Hippocampal formation (tissue), 2 donors: Measurements from ENCODE around the gene OLFML1.
A peak's percentile ranks its signal among the peaks of the same experiment; 100 is the strongest.

Source experiments
- DNase-seq, 2 donors: peaks; one replicate each; lab custom pipeline; 2025; lab: John Stamatoyannopoulos, UW

Gene OLFML1

GRCh38 chr11:7480113-7480512 is 5.2 kb upstream of the OLFML1 start:
- no peak for DNase-seq

DNA sequence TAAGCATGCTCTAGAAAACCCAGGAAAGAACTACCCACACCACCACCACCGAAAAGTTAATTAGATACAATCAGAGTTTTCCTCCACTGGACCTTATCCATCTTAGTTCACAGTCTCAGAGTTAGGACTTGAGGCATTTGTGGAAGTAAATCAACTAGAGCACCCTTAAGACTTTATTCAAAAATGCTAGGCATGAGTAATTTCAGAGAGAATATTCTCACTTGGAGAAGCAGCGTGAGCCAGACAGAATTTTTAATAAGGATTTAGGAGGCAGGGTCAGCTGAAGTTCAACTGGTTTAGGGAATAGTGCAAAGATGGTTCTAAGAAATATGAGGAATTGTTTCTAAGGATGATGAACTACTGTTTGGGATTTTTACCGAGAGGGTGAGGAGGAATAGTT is 1.2 kb upstream of the OLFML1 start:
- DNase-seq = no peak

- no peak for DNase-seq
Measured at GRCh38 chr11:7484645-7485044, 661 bp upstream of the OLFML1 start.

DNA sequence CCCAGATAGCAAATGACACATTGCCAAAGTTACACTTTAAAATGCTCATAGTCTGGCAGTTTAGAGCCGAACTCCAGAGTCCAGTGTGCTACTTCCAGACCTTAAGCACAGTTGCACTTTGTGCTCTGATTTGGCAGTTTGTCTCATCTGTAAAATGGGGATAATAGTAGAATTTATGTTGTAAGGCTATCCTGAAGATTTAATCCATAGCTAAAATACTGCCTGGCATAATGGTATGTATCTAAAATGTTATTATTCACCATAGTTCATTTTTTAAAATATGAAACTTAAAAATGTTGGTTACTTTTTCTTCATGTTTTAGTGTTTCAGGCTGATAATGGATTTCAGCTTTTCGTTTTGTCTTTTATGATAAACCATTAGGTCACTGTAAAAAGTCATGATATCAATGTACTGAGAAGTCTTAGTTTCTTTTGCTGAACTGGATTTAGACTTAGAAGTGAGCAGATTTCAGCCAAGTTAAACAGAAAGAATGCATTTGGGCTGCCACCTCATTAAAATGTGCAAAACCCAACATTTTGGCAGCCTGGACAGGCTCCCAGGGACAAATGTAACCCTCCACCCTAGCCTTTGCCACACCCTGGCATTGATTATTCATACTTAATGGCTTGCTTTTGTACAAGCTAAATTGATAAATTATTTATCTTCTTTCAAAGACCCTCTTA is 933 bp downstream of the OLFML1 start:
- DNase-seq = no peak

DNA sequence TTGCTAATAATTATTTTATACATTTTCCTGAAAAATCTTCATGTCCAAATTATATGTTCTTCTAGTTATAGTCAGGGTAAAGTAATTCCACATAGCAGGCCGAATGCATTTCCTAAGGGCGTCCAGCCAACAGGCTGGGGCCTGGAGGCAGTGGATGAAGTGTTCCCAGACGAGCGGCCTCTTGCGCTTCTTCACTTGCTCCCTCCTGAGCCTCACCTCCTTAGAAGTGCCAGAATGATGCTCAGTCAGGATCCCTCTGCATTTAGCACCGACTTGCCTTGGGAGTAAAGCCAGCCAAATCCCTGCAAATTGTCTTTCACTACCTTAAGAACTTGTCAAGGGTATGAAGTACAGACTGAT is 1.5 kb downstream of the OLFML1 start:
- DNase-seq = no peak

GRCh38 chr11:7487360-7487759 is 2.1 kb downstream of the OLFML1 start:
- DNase-seq = no peak

DNA sequence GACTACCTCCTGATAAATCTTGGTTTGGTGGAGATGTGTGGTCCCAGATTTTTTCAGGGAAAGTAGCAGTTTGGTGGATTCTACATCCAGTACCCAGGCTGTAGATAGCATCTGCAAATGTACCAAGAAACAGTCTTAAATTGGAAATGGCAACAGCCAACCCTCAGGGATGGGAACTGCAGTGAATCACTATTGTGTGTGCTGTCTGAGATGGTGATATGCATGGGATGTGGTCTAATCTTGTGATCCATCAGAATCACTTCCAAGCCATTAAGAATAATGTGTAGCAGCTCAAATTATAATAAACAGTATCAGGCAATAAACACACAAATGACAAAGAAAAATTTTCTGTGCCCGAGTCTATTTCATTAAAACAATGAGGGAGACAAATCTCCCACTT is 3.4 kb downstream of the OLFML1 start:
- no peak for DNase-seq

DNA sequence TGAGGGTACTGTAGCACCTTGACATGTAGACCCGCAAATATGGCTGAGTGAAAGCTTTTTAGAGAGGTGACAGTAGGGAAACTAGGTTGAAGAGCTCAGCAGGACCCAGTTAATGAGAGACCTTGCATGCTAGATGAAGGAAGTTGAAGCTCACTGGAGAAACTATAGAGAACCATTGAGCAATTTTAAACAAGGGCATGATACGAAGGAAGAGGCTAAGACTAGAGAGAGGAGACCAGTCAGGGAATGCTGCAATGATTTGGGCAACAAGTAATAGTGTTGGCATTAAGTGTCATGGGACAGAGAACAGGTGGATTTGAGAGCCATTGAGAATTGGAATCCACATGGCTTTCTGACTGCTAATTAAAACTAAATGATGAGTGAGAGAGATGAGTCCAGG is 4.1 kb downstream of the OLFML1 start:
- no peak for DNase-seq

- DNase-seq = no peak
Measured at GRCh38 chr11:7490054-7490453, 4.7 kb downstream of the OLFML1 start.

GRCh38 chr11:7490535-7490934 is 5.2 kb downstream of the OLFML1 start:
- DNase-seq = no peak

DNA sequence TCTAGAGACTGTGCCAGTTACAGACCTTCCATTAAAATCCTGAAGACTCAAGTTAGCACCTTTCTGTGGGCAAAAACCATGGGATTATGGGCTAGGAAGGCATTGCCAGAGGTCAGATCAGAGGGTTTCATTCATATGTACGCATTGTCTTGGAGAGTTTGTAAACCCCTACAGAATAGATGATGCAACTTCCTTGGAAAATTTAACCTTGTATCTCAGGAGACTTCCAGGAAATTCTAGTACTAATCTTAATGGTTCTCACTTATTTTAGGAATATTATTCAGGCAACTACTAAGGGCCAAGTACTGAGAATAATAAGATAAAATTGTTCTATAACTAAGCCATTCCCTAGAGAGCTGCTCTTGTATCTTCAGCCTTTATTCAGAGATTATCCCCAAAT is 6.9 kb downstream of the OLFML1 start:
- DNase-seq = no peak

DNA sequence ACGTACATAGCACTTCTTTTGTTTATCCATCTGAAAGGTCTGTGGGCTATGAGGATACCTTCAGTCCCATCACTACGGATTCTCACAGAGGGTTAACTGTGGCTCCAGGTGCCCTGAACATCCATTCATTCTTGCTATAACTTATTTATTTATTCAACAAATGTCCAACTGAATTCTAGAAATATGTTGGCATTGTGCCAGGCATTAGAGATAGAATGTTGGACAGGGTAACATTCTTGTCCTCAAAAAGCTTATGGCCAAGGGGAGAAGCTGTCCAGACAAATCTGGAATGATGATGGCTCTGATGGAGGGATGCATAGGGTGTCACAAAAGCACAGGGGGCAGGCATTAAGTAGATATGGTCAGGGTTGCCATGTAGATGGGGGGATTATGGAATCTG is 8.4 kb downstream of the OLFML1 start:
- DNase-seq = no peak

GRCh38 chr11:7494086-7494745 is 8.9 kb downstream of the OLFML1 start:
- DNase-seq = no peak

DNA sequence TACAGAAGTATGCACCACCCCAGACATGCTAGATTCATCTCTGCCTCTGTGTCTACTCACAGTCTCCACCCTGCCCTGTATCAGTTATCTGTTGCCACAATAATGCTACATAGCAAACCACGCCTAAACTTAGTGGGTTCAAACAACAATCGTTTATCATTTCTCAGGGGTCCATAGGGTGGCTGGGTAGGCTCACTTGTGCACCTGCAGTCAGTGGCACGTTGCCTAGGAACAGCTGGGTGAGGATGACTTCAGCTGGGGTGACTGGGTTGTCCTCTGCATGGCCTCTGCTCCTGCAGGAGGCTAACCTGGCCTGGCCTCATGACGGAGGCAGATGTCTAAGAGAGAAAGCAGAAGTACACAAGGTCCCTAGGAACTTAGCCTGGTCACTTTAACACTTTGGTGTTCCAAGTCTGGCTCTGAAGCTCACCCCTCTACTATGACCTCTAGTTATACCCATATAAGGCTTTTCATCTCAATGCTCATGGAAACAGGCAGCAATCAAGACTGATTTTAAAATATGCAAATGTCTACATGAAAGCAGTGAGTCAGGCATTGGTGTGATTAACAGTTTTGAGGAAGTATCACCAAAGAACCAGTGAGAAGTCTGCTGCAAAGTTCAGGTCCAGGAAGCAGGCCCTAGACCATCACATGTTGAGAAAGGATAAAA is 10.7 kb downstream of the OLFML1 start:
- DNase-seq = no peak

- no peak for DNase-seq
Measured at GRCh38 chr11:7498193-7498592, 12.9 kb downstream of the OLFML1 start.

- DNase-seq = no peak
Measured at GRCh38 chr11:7499081-7499480, 13.8 kb downstream of the OLFML1 start.

DNA sequence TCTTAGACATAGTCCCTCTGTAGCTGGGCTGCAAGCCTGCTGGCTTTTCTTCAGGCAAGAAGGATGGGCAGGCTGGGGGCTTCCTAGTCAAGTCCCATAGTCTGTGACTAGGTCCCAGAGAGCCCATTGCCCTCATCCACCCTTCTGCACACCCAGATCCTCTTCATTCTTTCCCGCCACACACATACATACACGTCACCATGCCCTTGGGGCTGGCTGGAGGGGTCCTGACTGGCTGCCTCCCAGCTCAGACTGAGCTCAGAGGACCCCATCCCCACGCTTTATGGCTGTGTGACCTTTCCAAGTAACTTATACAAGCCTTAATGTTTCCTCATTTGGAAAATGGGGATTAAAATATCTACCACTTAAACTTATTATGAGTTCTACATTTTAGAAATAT is 14.9 kb downstream of the OLFML1 start:
- no peak for DNase-seq

DNA sequence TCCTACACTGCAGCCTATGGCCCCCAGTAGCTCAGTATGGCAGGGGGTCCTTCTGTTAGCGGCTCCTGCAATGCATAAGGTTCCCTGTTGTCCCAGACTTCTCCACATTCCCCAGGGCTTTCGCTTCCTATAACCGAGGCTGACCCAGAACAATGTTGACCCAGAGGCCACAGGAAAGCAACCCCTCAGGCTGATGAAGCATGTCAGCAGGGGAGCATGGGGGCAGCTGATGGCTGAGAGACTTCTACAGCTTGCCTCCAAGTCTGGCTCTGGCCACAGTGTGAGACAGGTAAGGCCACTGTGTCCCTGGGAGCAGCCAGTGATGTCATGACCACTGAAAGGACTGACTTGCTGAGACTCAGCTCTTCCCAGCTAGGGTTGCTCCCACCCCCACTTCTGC is 15.9 kb downstream of the OLFML1 start:
- no peak for DNase-seq

DNA sequence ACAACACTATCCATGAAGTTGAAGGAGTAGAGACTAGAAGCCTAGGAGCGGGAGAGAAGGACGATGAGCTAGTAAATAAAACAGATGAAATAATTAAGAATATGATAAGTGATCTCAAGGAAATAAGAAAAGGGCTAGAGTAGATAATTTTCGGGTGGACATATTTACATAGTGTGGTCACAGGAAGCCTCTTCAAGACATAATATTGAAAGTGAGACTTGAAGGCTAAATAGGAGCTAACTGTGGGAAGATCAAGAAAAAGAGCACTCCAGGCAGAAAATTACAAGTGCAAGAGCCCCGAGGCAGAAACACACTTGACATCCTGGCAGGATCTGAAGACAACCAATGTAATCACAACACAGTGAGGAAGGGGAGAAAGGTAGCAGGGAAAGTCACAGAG is 16.6 kb downstream of the OLFML1 start:
- DNase-seq = no peak

- DNase-seq = no peak
Measured at GRCh38 chr11:7506243-7506642, 20.9 kb downstream of the OLFML1 start.

DNA sequence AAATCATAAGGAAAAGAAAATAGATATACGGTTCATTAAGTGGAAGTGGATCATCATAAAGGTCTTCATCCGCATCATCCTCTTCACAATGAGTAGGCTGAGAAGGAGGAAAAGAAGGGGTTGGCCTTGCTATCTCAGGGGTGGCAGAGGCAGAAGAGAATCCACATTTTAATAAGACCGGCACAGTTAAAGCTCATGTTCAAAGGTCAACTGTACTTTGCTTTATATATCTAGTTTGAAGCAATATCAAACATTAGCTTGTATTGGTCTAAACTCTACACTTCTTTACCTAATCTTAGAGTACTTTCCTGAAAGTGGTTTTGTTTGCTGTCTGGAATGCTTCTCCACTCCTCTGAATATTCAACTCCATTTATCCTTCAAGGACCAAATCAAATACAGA is 22.8 kb downstream of the OLFML1 start:
- DNase-seq = no peak

- DNase-seq = no peak
Measured at GRCh38 chr11:7509966-7510365, 24.7 kb downstream of the OLFML1 start.

DNA sequence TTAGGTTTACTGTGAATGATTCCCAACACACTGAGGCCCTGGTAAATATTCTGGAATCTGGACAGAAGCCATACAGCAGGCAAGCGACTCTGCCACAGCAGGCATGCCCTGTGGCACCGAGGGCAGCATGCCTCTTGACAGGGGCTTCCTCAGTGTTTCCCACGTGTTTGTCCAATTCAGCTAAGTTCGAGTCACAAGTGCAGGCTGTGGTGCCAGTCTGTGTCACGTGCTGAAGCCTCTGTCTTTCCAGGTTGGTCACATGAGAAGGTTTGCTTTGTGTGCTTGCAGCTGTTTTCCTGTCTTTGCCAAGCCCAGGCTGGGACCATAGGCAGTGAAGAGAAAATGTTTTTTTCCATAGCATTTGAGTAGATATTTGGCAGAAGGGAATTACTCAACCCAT is 26.1 kb downstream of the OLFML1 start:
- peak; percentile 59 to 76 for DNase-seq
